ENCODE data around the gene RMND5A.

- no peak for TF ChIP-seq CTCF (conservative IDR thresholded peaks at IDR 0.05)
- TF ChIP-seq ZFX (IDR thresholded peaks at IDR 0.05), result no peak
These were observed 69.0 kb downstream of the RMND5A start for GRCh38 chr2:86788881-86789686.

Measured in C4-2B (cell line).